Omental fat pad (tissue), 4 donors: Measurements from ENCODE around the gene FUNDC1. TPM values are rescaled to one million over a fixed set of nuclear protein-coding genes. Genes with fewer than 3 reads are reported as not detected.

Experiments used
- ATAC-seq: fragments of 150-250 bp; one replicate; pipeline ENCODE4 v1.9.1; 2016; ENCODE audit warnings: mild to moderate bottlenecking, moderate library complexity; ENCODE audit not compliant: low FRiP score
- DNase-seq: peaks from one replicate; pipeline ENCODE4 v3.0.0-alpha.2; 2019; ENCODE audit warnings: low spot score
- total RNA-seq, 4 donors: library from RNA; depleted of rRNA; stranded (reverse); fragments of >200 nt; gene quantifications; one replicate each; pipeline ENCODE4 v1.1.0, GENCODE V29; 2016
- TF ChIP-seq, protein P1 (sequence below), 3 donors: fragments of 450-650 bp; IDR thresholded peaks; one replicate each; pipeline ENCODE4 v1.5.1; 2016 to 2017; ENCODE audit warnings: antibody characterized with exemption in 3 of 3, mild to moderate bottlenecking in 3 of 3, moderate library complexity in 2 of 3

Gene FUNDC1, protein sequence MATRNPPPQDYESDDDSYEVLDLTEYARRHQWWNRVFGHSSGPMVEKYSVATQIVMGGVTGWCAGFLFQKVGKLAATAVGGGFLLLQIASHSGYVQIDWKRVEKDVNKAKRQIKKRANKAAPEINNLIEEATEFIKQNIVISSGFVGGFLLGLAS
- total RNA-seq = 10 to 100 TPM in 1 of 4 donors, 1 to 10 TPM in 3; 5.9 to 11.7 (median 7.2) TPM

DNA sequence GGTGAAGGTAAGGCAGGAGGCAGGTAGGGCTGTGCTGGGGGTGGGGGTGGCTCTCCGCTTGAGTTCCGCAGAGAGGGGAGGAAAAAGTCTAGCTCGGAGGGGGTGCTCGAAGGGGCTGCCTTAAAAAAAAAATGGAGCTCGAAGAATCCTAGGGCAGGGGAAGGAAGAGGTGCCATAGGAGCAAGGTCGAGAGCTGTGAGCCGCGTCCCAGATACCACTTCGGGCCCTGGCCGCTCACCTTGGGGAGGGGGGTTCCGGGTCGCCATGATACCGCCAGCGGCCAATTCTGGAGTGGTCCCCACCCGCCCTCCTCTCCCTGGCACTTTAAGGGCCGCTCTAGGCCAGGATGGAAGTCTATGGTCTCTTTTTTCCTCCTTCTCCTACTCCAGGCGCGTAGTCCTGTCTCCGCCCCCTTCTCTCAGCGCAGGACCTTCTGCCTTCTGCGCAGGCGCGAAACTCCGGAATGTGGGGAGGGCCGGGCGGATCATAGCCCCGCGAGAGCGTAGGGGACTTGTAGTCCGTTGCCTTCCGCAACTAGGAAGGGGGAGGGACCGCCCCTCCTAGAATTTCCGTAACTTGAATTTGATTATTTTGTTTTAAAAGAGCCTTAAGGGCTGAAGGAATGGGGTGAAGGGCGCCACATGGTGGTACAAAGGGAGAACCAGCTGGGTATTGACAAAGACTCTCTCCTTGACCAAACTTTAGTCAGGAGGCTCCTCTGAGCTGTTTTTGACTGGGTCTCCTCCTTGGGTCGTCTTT is at the start of gene FUNDC1:
TSS of gene FUNDC1 (minus strand) at position 293 of the 759 bp plus-strand sequence. CDS start at position 266, 27 bp downstream.
- TF ChIP-seq, protein P1, sequence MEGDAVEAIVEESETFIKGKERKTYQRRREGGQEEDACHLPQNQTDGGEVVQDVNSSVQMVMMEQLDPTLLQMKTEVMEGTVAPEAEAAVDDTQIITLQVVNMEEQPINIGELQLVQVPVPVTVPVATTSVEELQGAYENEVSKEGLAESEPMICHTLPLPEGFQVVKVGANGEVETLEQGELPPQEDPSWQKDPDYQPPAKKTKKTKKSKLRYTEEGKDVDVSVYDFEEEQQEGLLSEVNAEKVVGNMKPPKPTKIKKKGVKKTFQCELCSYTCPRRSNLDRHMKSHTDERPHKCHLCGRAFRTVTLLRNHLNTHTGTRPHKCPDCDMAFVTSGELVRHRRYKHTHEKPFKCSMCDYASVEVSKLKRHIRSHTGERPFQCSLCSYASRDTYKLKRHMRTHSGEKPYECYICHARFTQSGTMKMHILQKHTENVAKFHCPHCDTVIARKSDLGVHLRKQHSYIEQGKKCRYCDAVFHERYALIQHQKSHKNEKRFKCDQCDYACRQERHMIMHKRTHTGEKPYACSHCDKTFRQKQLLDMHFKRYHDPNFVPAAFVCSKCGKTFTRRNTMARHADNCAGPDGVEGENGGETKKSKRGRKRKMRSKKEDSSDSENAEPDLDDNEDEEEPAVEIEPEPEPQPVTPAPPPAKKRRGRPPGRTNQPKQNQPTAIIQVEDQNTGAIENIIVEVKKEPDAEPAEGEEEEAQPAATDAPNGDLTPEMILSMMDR (IDR thresholded peaks at IDR 0.05) = no peak
- peak; percentile 99 for ATAC-seq

DNA sequence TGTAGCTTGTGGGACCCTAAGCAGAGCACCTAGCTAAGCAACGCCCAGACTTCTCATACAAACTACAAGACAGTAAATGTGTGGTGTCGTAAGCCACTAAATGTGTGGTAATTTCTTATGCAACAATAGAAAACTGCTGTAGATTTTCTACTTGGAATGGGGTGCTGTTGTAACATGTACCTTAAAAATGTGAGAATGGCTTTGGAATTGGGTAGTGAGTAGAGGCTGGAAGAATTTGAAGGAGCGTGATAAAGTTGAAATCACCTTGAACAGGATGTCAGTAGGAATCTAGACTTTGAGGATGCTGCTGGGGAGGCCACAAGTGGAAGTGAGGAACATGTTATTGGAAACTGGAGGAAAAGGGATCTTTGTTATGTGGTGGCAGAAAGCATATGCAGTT is 43.2 kb upstream of the FUNDC1 start:
- no peak for DNase-seq

More for the DNA sequence above, at the start of gene FUNDC1:
- DNase-seq = peak; percentile 85

DNA sequence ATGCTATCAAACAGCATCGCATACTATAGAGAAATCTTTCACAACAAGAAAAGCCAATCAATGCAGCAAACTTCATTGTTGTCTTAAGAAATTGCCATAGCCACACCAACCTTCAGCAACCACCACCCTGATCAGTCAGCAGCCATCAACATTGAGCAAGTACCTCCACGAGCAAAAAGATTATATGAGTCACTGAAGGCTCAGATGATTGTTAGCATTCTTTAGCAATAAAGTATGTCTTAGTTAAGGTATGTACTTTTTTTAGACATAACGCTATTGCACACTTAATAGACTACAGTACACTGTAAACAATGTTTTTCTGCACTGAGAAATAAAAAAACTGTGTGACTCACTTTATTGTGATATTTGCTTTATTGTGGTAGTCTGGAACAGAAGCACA is 37.8 kb upstream of the FUNDC1 start:
- no peak for DNase-seq
- no peak for ATAC-seq
- TF ChIP-seq, protein P1 (IDR thresholded peaks at IDR 0.05) = no peak

More for the DNA sequence above, 43.2 kb upstream of the FUNDC1 start:
- ATAC-seq = no peak
- TF ChIP-seq, protein P1 (IDR thresholded peaks at IDR 0.05) = no peak

DNA sequence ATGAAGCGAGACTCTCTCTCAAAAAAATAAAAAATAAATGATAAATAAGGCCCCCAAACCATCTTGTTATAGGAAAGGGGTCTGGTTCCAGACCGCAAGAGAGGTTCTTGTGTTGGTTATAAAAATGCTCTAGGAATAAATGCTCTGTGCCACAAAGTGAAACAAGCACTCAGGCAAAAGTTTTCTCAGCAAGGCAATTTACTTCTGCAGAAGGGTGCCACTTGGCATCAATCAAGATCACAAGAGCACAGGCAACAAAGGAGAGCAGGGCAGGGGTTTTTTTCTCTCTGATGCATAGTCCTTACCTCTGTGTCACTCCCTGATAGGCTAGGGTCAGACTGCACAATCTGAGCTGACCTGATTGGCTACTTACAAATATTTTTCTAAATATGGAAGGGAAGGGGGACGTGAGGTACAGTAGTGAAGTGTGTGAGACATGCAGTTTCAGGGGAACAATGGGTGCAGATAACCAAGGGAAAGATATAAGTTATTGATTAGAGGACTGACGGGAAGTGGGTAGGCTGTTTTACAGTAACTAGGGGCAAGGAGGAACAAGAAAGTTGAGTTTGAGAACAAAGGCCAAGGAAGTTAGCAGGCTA is 29.8 kb upstream of the FUNDC1 start:
- TF ChIP-seq, protein P1 (IDR thresholded peaks at IDR 0.05) = no peak
- ATAC-seq (no peak), DNase-seq (no peak)

DNA sequence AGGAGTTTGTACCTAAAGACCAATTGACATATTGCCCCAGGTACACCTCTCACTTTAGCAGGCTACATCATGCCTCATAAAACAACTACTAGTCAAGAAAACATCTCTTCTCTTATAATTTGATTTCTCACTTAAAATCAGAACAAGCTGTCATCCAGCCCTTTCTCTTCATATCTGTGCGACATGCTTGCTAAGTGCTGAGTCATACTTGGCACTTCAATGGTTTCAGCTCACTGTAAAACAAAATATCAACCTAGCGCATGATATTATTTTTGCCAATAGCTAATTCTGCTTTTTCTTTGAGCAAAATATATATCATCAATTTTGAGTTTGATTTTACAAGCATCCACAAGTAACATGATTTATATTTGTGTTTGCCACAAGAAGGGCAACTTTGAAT is 27.9 kb upstream of the FUNDC1 start:
- no peak for ATAC-seq

DNA sequence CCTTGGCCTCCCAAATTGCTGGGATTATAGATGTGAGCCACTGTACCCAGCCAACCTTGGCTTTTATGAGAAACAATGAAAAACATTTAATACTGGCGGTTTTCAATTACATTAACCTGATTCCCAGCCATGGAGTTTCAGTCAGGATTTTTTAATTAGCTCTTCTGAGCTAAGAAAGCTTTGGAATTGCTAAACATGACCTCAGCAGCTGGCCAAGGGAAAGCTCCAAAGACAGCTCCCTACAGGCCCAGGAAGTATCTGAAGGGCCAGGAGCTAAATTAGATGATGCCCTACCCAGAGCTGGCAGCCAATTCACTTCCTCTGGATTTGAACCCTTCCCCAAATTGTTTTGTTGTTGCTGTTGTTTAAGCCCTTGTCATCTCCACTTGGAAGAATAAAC is 26.5 kb upstream of the FUNDC1 start:
- DNase-seq (no peak), ATAC-seq (no peak)
- TF ChIP-seq, protein P1 (IDR thresholded peaks at IDR 0.05) = no peak

More for the DNA sequence above, 27.9 kb upstream of the FUNDC1 start:
- DNase-seq = no peak
- TF ChIP-seq, protein P1 (IDR thresholded peaks at IDR 0.05) = no peak
